HCT116 (cell line): ENCODE data around the gene APOA5.

Source experiments
- FOSL1 ChIP-seq: IDR thresholded peaks from 2 replicates; pipeline ENCODE4 v1.6.1; 2012; ENCODE audit warnings: low read depth
- POLR2A ChIP-seq: IDR thresholded peaks from 2 replicates; pipeline ENCODE4 v1.7.0; 2011; ENCODE audit warnings: borderline replicate concordance; ENCODE audit not compliant: insufficient read depth, insufficient read length; ENCODE audit errors: extremely low read depth
- SRF ChIP-seq: IDR thresholded peaks from 2 replicates; pipeline ENCODE4 v1.6.1; 2012; ENCODE audit warnings: low read depth
- TF ChIP-seq, protein P1 (sequence below): IDR thresholded peaks from 2 replicates; pipeline ENCODE4 v1.6.1; 2012
- TF ChIP-seq, protein P2 (sequence below), 3 experiments: fragments of 200-600 bp in 1 of 3; sonication (generic) in 1 of 3; IDR thresholded peaks in 2 of 3; conservative IDR thresholded peaks in 1 of 3; 2 replicates each; pipeline ENCODE4 v1.5.1; 2012 to 2017; ENCODE audit warnings: low read depth in 2 of 3, low read length in 2 of 3, antibody characterized with exemption in 1 of 3, borderline replicate concordance in 1 of 3, control low read depth in 1 of 3, mild to moderate bottlenecking in 1 of 3, mixed read lengths in 1 of 3, mixed run types in 1 of 3, moderate library complexity in 1 of 3; ENCODE audit not compliant: insufficient read depth in 1 of 3

DNA sequence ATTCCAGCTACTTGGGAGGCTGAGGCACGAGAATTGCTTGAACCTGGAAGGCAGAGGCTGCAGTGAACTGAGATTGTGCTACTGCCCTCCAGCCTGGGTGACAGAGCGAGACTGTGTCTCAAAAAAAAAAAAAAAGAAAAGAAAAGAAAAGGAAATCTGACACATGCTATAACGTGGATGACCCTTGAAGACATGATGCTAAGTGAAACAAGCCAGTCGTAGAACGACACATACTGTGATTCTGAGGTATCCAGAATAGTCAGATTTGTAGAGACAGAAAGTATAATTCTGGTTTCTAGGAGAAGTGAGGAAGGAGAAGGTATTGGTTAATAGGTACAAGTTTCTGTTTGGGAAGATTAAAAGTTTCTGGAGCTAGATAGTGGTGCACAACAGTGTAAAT, 6.7 kb upstream of the APOA5 start:
- TF ChIP-seq, protein P1, sequence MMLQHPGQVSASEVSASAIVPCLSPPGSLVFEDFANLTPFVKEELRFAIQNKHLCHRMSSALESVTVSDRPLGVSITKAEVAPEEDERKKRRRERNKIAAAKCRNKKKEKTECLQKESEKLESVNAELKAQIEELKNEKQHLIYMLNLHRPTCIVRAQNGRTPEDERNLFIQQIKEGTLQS = no peak
- TF ChIP-seq, protein P2, sequence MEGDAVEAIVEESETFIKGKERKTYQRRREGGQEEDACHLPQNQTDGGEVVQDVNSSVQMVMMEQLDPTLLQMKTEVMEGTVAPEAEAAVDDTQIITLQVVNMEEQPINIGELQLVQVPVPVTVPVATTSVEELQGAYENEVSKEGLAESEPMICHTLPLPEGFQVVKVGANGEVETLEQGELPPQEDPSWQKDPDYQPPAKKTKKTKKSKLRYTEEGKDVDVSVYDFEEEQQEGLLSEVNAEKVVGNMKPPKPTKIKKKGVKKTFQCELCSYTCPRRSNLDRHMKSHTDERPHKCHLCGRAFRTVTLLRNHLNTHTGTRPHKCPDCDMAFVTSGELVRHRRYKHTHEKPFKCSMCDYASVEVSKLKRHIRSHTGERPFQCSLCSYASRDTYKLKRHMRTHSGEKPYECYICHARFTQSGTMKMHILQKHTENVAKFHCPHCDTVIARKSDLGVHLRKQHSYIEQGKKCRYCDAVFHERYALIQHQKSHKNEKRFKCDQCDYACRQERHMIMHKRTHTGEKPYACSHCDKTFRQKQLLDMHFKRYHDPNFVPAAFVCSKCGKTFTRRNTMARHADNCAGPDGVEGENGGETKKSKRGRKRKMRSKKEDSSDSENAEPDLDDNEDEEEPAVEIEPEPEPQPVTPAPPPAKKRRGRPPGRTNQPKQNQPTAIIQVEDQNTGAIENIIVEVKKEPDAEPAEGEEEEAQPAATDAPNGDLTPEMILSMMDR (IDR thresholded peaks at IDR 0.05 in 2 of 3, conservative IDR thresholded peaks at IDR 0.05 in 1 of 3; ENCODE audit: borderline replicate concordance in 1 of 3, insufficient read depth in 1 of 3, low read depth in 2 of 3, low read length in 2 of 3) = no peak
- TF ChIP-seq POLR2A = no peak
- no peak for TF ChIP-seq FOSL1
- TF ChIP-seq SRF = no peak
